Panc1 (cell line): ENCODE measurements around the gene AFG1L.

Experiments
- POLR2AphosphoS5 ChIP-seq: IDR thresholded peaks from 2 replicates; pipeline ENCODE4 v1.6.1; 2012; ENCODE audit warnings: mild to moderate bottlenecking, low read depth, low read length, moderate library complexity
- SIN3A ChIP-seq: IDR thresholded peaks from 2 replicates; pipeline ENCODE4 v1.6.1; 2012; ENCODE audit warnings: low read depth, mild to moderate bottlenecking, low read length, moderate library complexity, borderline replicate concordance; ENCODE audit not compliant: insufficient read depth
- TCF7L2 ChIP-seq: IDR thresholded peaks from 2 replicates; pipeline ENCODE4 v1.6.1; 2011; ENCODE audit warnings: mild to moderate bottlenecking, low read depth, low read length, inconsistent platforms
- TF ChIP-seq, protein P1 (sequence below): fragments of 450-650 bp; IDR thresholded peaks from 2 replicates; pipeline ENCODE4 v1.5.1; 2017; ENCODE audit warnings: mild to moderate bottlenecking
- TF ChIP-seq, protein P2 (sequence below), 2 experiments: IDR thresholded peaks; 2 replicates each; pipeline ENCODE4 v1.6.1; 2011 to 2012; ENCODE audit warnings: low read depth in 2 of 2, control low read depth in 1 of 2, low read length in 1 of 2, mild to moderate bottlenecking in 1 of 2, moderate library complexity in 1 of 2; ENCODE audit not compliant: insufficient read depth in 1 of 2

DNA sequence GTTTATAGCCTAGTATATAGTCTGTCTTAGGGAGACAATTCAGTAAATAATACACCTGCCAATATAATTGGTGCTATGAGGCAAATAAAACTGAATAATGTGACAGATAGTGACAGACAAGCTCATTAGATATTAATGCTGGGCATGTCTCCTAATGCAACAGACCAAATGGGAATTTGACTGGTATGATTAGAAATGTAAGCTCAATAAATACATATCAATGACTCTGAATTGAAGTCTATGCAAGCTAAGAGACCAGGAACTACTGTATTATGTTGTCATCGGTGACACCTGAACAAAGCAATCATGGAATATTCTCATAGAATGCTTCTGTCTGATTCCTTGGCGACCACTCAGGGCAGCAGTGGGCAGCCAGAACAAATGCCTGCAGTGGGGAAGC, 31.5 kb upstream of the AFG1L start:
- TF ChIP-seq, protein P1, sequence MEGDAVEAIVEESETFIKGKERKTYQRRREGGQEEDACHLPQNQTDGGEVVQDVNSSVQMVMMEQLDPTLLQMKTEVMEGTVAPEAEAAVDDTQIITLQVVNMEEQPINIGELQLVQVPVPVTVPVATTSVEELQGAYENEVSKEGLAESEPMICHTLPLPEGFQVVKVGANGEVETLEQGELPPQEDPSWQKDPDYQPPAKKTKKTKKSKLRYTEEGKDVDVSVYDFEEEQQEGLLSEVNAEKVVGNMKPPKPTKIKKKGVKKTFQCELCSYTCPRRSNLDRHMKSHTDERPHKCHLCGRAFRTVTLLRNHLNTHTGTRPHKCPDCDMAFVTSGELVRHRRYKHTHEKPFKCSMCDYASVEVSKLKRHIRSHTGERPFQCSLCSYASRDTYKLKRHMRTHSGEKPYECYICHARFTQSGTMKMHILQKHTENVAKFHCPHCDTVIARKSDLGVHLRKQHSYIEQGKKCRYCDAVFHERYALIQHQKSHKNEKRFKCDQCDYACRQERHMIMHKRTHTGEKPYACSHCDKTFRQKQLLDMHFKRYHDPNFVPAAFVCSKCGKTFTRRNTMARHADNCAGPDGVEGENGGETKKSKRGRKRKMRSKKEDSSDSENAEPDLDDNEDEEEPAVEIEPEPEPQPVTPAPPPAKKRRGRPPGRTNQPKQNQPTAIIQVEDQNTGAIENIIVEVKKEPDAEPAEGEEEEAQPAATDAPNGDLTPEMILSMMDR, result no peak
- TF ChIP-seq SIN3A (no peak), POLR2AphosphoS5 (no peak), TCF7L2 (no peak)
- TF ChIP-seq, protein P2, sequence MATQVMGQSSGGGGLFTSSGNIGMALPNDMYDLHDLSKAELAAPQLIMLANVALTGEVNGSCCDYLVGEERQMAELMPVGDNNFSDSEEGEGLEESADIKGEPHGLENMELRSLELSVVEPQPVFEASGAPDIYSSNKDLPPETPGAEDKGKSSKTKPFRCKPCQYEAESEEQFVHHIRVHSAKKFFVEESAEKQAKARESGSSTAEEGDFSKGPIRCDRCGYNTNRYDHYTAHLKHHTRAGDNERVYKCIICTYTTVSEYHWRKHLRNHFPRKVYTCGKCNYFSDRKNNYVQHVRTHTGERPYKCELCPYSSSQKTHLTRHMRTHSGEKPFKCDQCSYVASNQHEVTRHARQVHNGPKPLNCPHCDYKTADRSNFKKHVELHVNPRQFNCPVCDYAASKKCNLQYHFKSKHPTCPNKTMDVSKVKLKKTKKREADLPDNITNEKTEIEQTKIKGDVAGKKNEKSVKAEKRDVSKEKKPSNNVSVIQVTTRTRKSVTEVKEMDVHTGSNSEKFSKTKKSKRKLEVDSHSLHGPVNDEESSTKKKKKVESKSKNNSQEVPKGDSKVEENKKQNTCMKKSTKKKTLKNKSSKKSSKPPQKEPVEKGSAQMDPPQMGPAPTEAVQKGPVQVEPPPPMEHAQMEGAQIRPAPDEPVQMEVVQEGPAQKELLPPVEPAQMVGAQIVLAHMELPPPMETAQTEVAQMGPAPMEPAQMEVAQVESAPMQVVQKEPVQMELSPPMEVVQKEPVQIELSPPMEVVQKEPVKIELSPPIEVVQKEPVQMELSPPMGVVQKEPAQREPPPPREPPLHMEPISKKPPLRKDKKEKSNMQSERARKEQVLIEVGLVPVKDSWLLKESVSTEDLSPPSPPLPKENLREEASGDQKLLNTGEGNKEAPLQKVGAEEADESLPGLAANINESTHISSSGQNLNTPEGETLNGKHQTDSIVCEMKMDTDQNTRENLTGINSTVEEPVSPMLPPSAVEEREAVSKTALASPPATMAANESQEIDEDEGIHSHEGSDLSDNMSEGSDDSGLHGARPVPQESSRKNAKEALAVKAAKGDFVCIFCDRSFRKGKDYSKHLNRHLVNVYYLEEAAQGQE (IDR thresholded peaks at IDR 0.05; ENCODE audit: insufficient read depth in 1 of 2, low read depth in 2 of 2, low read length in 1 of 2), result no peak
